GM12864 (cell line): Measurements from ENCODE around the gene TNFRSF21.

Experiments used
- DNase-seq: peaks from one replicate; pipeline ENCODE4 v3.0.0-alpha.2; 2011; ENCODE audit warnings: low read depth
- H3K4me3 ChIP-seq: 2 replicates; pipeline ENCODE4 v1.5.1; 2011; ENCODE audit warnings: mild to moderate bottlenecking, low read depth, low read length, control low read depth
- CTCF ChIP-seq: IDR thresholded peaks from 2 replicates; pipeline ENCODE4 v1.5.1; 2011; ENCODE audit warnings: low read depth, mild to moderate bottlenecking, moderate library complexity, low read length, control low read depth, inconsistent platforms; ENCODE audit errors: missing control alignments

The TNFRSF21 gene

GRCh38 chr6:47308552-47309290 is 984 bp downstream of the TNFRSF21 start:
- TF ChIP-seq CTCF, result no peak
- peak overlapping the region; percentile 58 for H3K4me3 ChIP-seq
- DNase-seq, result no peak

- no peak for DNase-seq
- H3K4me3 ChIP-seq, result no peak overlapping the region
- no peak for TF ChIP-seq CTCF
These were observed 1.5 kb downstream of the TNFRSF21 start for GRCh38 chr6:47308198-47308517.

- no peak overlapping the region for H3K4me3 ChIP-seq
- no peak for DNase-seq
- no peak for TF ChIP-seq CTCF
These were observed 2.1 kb downstream of the TNFRSF21 start for GRCh38 chr6:47307362-47308197.

- no peak for DNase-seq
- no peak for TF ChIP-seq CTCF
- H3K4me3 ChIP-seq, result no peak overlapping the region
These were observed 2.8 kb downstream of the TNFRSF21 start for GRCh38 chr6:47306887-47307286.

GRCh38 chr6:47303861-47304260 is 5.8 kb downstream of the TNFRSF21 start:
- no peak for TF ChIP-seq CTCF
- DNase-seq, result no peak
- H3K4me3 ChIP-seq, result no peak overlapping the region

- H3K4me3 ChIP-seq, result no peak overlapping the region
- no peak for TF ChIP-seq CTCF
- no peak for DNase-seq
These were observed 6.4 kb downstream of the TNFRSF21 start for GRCh38 chr6:47303342-47303741.
